Measurements from ENCODE around the gene FBRS. TPM values are rescaled to one million over a fixed set of nuclear protein-coding genes. Genes with fewer than 3 reads are reported as not detected.

FBRS gene
- total RNA-seq, 1 donor from 2014 or later = 46.9 TPM

GRCh38 chr16:30669026-30669902 lies 11.0 kb downstream of the FBRS start:
- DNase-seq (ENCODE audit: low read depth) = no peak
- no peak for TF ChIP-seq CTCF (conservative IDR thresholded peaks at IDR 0.05; ENCODE audit: low read depth, low read length)
- H3K4me3 ChIP-seq (ENCODE audit: low read depth, low read length) = no peak overlapping the region

- TF ChIP-seq CTCF (conservative IDR thresholded peaks at IDR 0.05; ENCODE audit: low read depth, low read length) = peak; percentile 24
- H3K4me3 ChIP-seq (ENCODE audit: low read depth, low read length) = no peak overlapping the region
Measured at GRCh38 chr16:30669903-30670824, 11.9 kb downstream of the FBRS start.

DNA sequence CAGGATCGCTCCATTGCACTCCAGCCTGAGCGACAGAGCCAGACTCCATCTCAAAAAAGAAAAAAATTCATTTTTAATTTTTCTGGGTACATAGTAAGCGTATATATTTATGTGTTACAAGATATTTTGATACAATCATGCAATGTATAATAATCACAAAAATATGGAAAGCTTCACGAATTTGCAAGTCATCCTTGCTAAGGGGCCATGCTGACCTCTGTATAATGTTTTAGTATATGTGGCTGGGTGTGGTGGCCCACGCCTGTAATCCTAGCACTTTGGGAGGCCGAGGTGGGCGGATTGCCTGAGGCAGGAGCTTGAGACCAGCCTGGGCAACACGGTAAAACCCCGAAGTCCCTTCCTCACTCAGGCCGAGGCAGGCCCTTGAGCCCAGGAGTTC lies 16.9 kb downstream of the FBRS start:
- TF ChIP-seq CTCF (conservative IDR thresholded peaks at IDR 0.05; ENCODE audit: low read depth, low read length) = no peak
- DNase-seq (ENCODE audit: low read depth) = no peak
- H3K4me3 ChIP-seq (ENCODE audit: low read depth, low read length) = no peak overlapping the region

More at GRCh38 chr16:30669903-30670824, 11.9 kb downstream of the FBRS start:
- no peak for DNase-seq (ENCODE audit: low read depth)

- TF ChIP-seq CTCF (conservative IDR thresholded peaks at IDR 0.05; ENCODE audit: low read depth, low read length) = no peak
- H3K4me3 ChIP-seq (ENCODE audit: low read depth, low read length) = no peak overlapping the region
- DNase-seq (ENCODE audit: low read depth) = no peak
Measured at GRCh38 chr16:30677931-30678585, 19.8 kb downstream of the FBRS start.

DNA sequence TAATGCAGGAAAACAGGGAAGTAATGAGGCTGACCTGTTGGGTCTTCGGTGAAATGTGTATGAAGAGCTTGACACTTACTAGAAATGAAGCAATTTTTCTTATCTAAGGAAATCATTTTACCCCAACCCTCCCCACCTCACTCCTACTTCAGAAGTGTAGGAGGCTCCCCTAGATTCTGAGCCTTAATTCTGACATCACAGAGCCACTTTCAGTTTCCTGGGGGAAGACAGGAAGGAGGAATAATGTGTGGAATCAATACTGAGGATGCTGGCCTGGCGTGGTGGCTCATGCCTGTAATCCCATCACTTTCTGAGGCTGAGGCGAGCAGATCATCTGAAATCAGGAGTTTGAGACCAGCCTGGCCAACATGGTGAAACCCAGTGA lies 20.3 kb downstream of the FBRS start:
- H3K4me3 ChIP-seq (ENCODE audit: low read depth, low read length) = no peak overlapping the region
- no peak for TF ChIP-seq CTCF (conservative IDR thresholded peaks at IDR 0.05; ENCODE audit: low read depth, low read length)
- no peak for DNase-seq (ENCODE audit: low read depth)

DNA sequence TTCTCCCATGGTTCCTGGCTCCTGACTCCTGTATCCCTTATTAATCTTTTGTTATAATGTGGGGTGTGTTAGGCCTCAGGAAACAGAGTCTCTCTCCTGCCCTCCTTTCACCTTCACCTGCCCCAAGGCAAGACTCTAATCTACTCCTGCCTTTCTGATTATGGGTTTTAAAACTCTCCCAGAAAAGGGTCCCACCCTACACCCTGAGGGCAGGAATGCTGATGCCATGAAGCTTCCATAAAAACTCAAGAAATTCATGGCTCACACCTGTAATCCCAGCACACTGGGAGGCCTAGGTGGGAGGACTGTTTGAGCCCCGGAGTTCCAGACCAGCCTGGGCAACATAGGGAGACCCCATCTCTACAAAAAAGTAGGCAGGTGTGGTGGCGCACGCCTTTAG lies 22.1 kb downstream of the FBRS start:
- H3K4me3 ChIP-seq (ENCODE audit: low read depth, low read length) = no peak overlapping the region
- TF ChIP-seq CTCF (conservative IDR thresholded peaks at IDR 0.05; ENCODE audit: low read depth, low read length) = no peak
- DNase-seq (ENCODE audit: low read depth) = no peak

All from epithelial cell of proximal tubule (primary cell).